HG03045 (cell line): ENCODE data around the gene CCDC106.

ENCODE experiments used
- ATAC-seq: cut with Tn5 transposase; IDR thresholded peaks from one replicate; pipeline ENCODE4 v1.9.1; 2021; ENCODE audit warnings: mild to moderate bottlenecking, moderate library complexity; ENCODE audit not compliant: unreplicated experiment

CCDC106 gene

GRCh38 chr19:55679343-55680257 is 31.6 kb downstream of the CCDC106 start:
- no peak for ATAC-seq

- ATAC-seq: no peak
These were observed 32.5 kb downstream of the CCDC106 start for GRCh38 chr19:55680339-55681130.

- ATAC-seq: no peak
These were observed 33.4 kb downstream of the CCDC106 start for GRCh38 chr19:55681131-55682092.

GRCh38 chr19:55683449-55684261 is 35.6 kb downstream of the CCDC106 start:
- ATAC-seq: no peak

- no peak for ATAC-seq
These were observed 37.1 kb downstream of the CCDC106 start for GRCh38 chr19:55684946-55685681.

GRCh38 chr19:55685776-55686175 is 37.8 kb downstream of the CCDC106 start:
- no peak for ATAC-seq

GRCh38 chr19:55686311-55687050 is 38.5 kb downstream of the CCDC106 start:
- no peak for ATAC-seq

- no peak for ATAC-seq
These were observed 39.5 kb downstream of the CCDC106 start for GRCh38 chr19:55687281-55688201.

GRCh38 chr19:55688422-55689218 is 40.6 kb downstream of the CCDC106 start:
- ATAC-seq: no peak

- ATAC-seq: no peak
These were observed 41.5 kb downstream of the CCDC106 start for GRCh38 chr19:55689411-55690108.

- ATAC-seq: no peak
These were observed 42.2 kb downstream of the CCDC106 start for GRCh38 chr19:55690109-55690768.

GRCh38 chr19:55690769-55691545 is 42.9 kb downstream of the CCDC106 start:
- no peak for ATAC-seq

GRCh38 chr19:55691561-55692481 is 43.8 kb downstream of the CCDC106 start:
- no peak for ATAC-seq

- no peak for ATAC-seq
These were observed 44.7 kb downstream of the CCDC106 start for GRCh38 chr19:55692681-55693081.
